Mesendoderm (in vitro differentiated cells): ENCODE results near the gene CDKN1C.

ENCODE experiments used
- DNase-seq: peaks from one replicate; pipeline ENCODE4 v3.0.0; 2013
- H2AK5ac ChIP-seq: 2 replicates; pipeline ENCODE4 v1.6.1; 2013; ENCODE audit warnings: low read length, inconsistent platforms
- H2BK120ac ChIP-seq: 2 replicates; pipeline ENCODE4 v1.6.1; 2013; ENCODE audit warnings: low read depth, mild to moderate bottlenecking, low read length, moderate library complexity, mixed read lengths
- H2BK15ac ChIP-seq: replicated peaks from 2 replicates; pipeline ENCODE4 v1.6.1; 2013; ENCODE audit warnings: low read depth, mild to moderate bottlenecking, moderate library complexity
- H2BK5ac ChIP-seq: 2 replicates; pipeline ENCODE4 v1.6.1; 2013; ENCODE audit warnings: low read length, inconsistent platforms
- H3K18ac ChIP-seq: 2 replicates; pipeline ENCODE4 v1.6.1; 2013; ENCODE audit warnings: mild to moderate bottlenecking, low read length, mixed read lengths
- H3K23ac ChIP-seq: one replicate; pipeline ENCODE4 v1.6.1; 2013; ENCODE audit warnings: low read length
- H3K27ac ChIP-seq: 2 replicates; pipeline ENCODE4 v1.5.1; 2013; ENCODE audit warnings: low read depth, mild to moderate bottlenecking, inconsistent platforms, low read length, moderate library complexity
- H3K27me3 ChIP-seq: 2 replicates; pipeline ENCODE4 v1.6.1; 2013; ENCODE audit warnings: low read length, control low read depth, mild to moderate bottlenecking, inconsistent platforms; ENCODE audit not compliant: insufficient read depth, poor library complexity
- H3K36me3 ChIP-seq: 2 replicates; pipeline ENCODE4 v1.6.1; 2013; ENCODE audit warnings: low read length, inconsistent platforms; ENCODE audit not compliant: control insufficient read depth, insufficient read depth
- H3K4ac ChIP-seq: one replicate; pipeline ENCODE4 v1.6.1; 2013; ENCODE audit warnings: low read depth, mild to moderate bottlenecking, low read length, moderate library complexity
- H3K4me1 ChIP-seq: 2 replicates; pipeline ENCODE4 v1.6.1; 2013; ENCODE audit warnings: low read depth, low read length, inconsistent platforms; ENCODE audit not compliant: control insufficient read depth
- H3K4me2 ChIP-seq: 2 replicates; pipeline ENCODE4 v1.6.1; 2013; ENCODE audit warnings: low read length
- H3K4me3 ChIP-seq: 2 replicates; pipeline ENCODE4 v1.5.1; 2013; ENCODE audit warnings: mild to moderate bottlenecking, low read length
- H3K56ac ChIP-seq: one replicate; pipeline ENCODE4 v1.6.1; 2013; ENCODE audit warnings: low read length
- H3K79me1 ChIP-seq: 2 replicates; pipeline ENCODE4 v1.6.1; 2013; ENCODE audit warnings: low read length, inconsistent platforms
- H3K79me2 ChIP-seq: 2 replicates; pipeline ENCODE4 v1.6.1; 2013; ENCODE audit warnings: mild to moderate bottlenecking, low read length; ENCODE audit not compliant: control insufficient read depth, insufficient read depth
- H3K9ac ChIP-seq: 2 replicates; pipeline ENCODE4 v1.6.1; 2013; ENCODE audit warnings: low read length, inconsistent platforms
- H4K5ac ChIP-seq: one replicate; pipeline ENCODE4 v1.6.1; 2013; ENCODE audit warnings: low read length
- H4K8ac ChIP-seq: one replicate; pipeline ENCODE4 v1.6.1; 2013; ENCODE audit warnings: low read depth, mild to moderate bottlenecking, control low read depth, low read length, moderate library complexity
- WGBS: extraction: QIAGEN DNeasy Blood & Tissue Kit; methylation state at CpG from one replicate; pipeline ENCODE4 v1.1.7; 2013; ENCODE audit warnings: low lambda C conversion rate, missing lambda C conversion rate; ENCODE audit not compliant: insufficient coverage; ENCODE audit errors: extremely low coverage; 5-methylcytosine and 5-hydroxymethylcytosine counted together

Gene CDKN1C

GRCh38 chr11:2928605-2929530, 43.3 kb upstream of the CDKN1C start, which contains the start of gene PHLDA2:
PHLDA2 (minus strand) TSS chr11:2929420; CDS start chr11:2929364, 56 bp downstream.
- Histone ChIP-seq H3K27ac (no peak within 1 kb of the TSS), H3K79me1 (no peaks in the 10 kb centered on the region), H3K27me3 (peaks cover 6% of the 10 kb centered on the region), H3K79me2 (no peaks in the 10 kb centered on the region), H2AK5ac (no peak within 1 kb of the TSS), H3K9ac (peak within 1 kb of the TSS; percentile 71), H3K36me3 (no peaks in the 10 kb centered on the region), H2BK15ac (no peak within 1 kb of the TSS), H3K23ac (no peak within 1 kb of the TSS), H3K4me2 (peak within 1 kb of the TSS; percentile 70), H4K5ac (no peak within 1 kb of the TSS), H3K18ac (peak within 1 kb of the TSS; percentile 5), H4K8ac (no peak within 1 kb of the TSS), H3K4ac (no peak within 1 kb of the TSS), H3K56ac (peak within 1 kb of the TSS; percentile 88), H2BK120ac (no peak within 1 kb of the TSS), H3K4me3 (peak within 1 kb of the TSS; percentile 39), H2BK5ac (no peak within 1 kb of the TSS), H3K4me1 (peaks cover 2% of the 10 kb centered on the region)
- DNase-seq: peak; percentile 61
- no CpG with 5 or more reads among the region's 113 CpGs for WGBS

GRCh38 chr11:2927851-2928604, 42.5 kb upstream of the CDKN1C start:
- no CpG with 5 or more reads among the region's 25 CpGs for WGBS
- Histone ChIP-seq H3K9ac (peak overlapping the region; percentile 71), H2BK120ac (no peak overlapping the region), H2AK5ac (no peak overlapping the region), H2BK5ac (no peak overlapping the region), H3K27me3 (peaks cover 6% of the 10 kb centered on the region), H4K8ac (no peak overlapping the region), H2BK15ac (no peak overlapping the region), H3K4me3 (no peak overlapping the region), H3K27ac (no peak overlapping the region), H3K79me2 (no peaks in the 10 kb centered on the region), H4K5ac (no peak overlapping the region), H3K4ac (no peak overlapping the region), H3K4me2 (peak overlapping the region; percentile 70), H3K79me1 (no peaks in the 10 kb centered on the region), H3K4me1 (no peaks in the 10 kb centered on the region), H3K36me3 (no peaks in the 10 kb centered on the region), H3K56ac (peak overlapping the region; percentile 88), H3K18ac (no peak overlapping the region), H3K23ac (no peak overlapping the region)
- no peak for DNase-seq

GRCh38 chr11:2927121-2927800, 41.7 kb upstream of the CDKN1C start:
- Histone ChIP-seq H2BK5ac (no peak overlapping the region), H3K56ac (no peak overlapping the region), H3K18ac (no peak overlapping the region), H4K5ac (no peak overlapping the region), H3K36me3 (no peaks in the 10 kb centered on the region), H3K23ac (no peak overlapping the region), H4K8ac (no peak overlapping the region), H3K4ac (no peak overlapping the region), H2BK15ac (no peak overlapping the region), H3K79me1 (no peaks in the 10 kb centered on the region), H3K9ac (no peak overlapping the region), H2BK120ac (no peak overlapping the region), H3K4me2 (no peak overlapping the region), H3K27me3 (peaks cover 6% of the 10 kb centered on the region), H3K4me1 (no peaks in the 10 kb centered on the region), H3K27ac (no peak overlapping the region), H3K4me3 (no peak overlapping the region), H3K79me2 (no peaks in the 10 kb centered on the region), H2AK5ac (no peak overlapping the region)
- no CpG with 5 or more reads among the region's 12 CpGs for WGBS
- no peak for DNase-seq

- no peak overlapping the region for H3K4me2 ChIP-seq
- no peaks in the 10 kb centered on the region for H3K79me2 ChIP-seq
- H2BK15ac ChIP-seq: no peak overlapping the region
- H3K27ac ChIP-seq: no peak overlapping the region
- H4K5ac ChIP-seq: no peak overlapping the region
- no CpG with 5 or more reads among the region's 11 CpGs for WGBS
- no peaks in the 10 kb centered on the region for H3K36me3 ChIP-seq
- no peak for DNase-seq
- no peak overlapping the region for H4K8ac ChIP-seq
- H3K18ac ChIP-seq: no peak overlapping the region
- H2BK120ac ChIP-seq: no peak overlapping the region
- peaks cover 6% of the 10 kb centered on the region for H3K27me3 ChIP-seq
- H3K9ac ChIP-seq: no peak overlapping the region
- H3K79me1 ChIP-seq: no peaks in the 10 kb centered on the region
- H2AK5ac ChIP-seq: no peak overlapping the region
- H3K4ac ChIP-seq: no peak overlapping the region
- no peak overlapping the region for H3K56ac ChIP-seq
- H3K23ac ChIP-seq: no peak overlapping the region
- no peak overlapping the region for H3K4me3 ChIP-seq
- no peak overlapping the region for H2BK5ac ChIP-seq
- H3K4me1 ChIP-seq: no peaks in the 10 kb centered on the region
Observed at GRCh38 chr11:2926611-2927051, 41.1 kb upstream of the CDKN1C start.

- no peak overlapping the region for H3K56ac ChIP-seq
- H3K4me3 ChIP-seq: no peak overlapping the region
- no peaks in the 10 kb centered on the region for H3K4me1 ChIP-seq
- no peak overlapping the region for H3K4ac ChIP-seq
- no peak overlapping the region for H2BK15ac ChIP-seq
- H3K9ac ChIP-seq: no peak overlapping the region
- no peak for DNase-seq
- H4K5ac ChIP-seq: no peak overlapping the region
- WGBS: no CpG with 5 or more reads among the region's 30 CpGs
- H3K79me1 ChIP-seq: no peaks in the 10 kb centered on the region
- H2BK120ac ChIP-seq: no peak overlapping the region
- peaks cover 6% of the 10 kb centered on the region for H3K27me3 ChIP-seq
- no peak overlapping the region for H3K18ac ChIP-seq
- H3K36me3 ChIP-seq: no peaks in the 10 kb centered on the region
- H3K79me2 ChIP-seq: no peaks in the 10 kb centered on the region
- H3K23ac ChIP-seq: no peak overlapping the region
- H2BK5ac ChIP-seq: no peak overlapping the region
- no peak overlapping the region for H4K8ac ChIP-seq
- H2AK5ac ChIP-seq: no peak overlapping the region
- no peak overlapping the region for H3K4me2 ChIP-seq
- H3K27ac ChIP-seq: no peak overlapping the region
Observed at GRCh38 chr11:2924821-2925675, 39.5 kb upstream of the CDKN1C start.
